Natural killer cell (primary cell): ENCODE measurements around the gene GBF1. TPM values are rescaled to one million over a fixed set of nuclear protein-coding genes. Genes with fewer than 3 reads are reported as not detected.

Experiments used
- ATAC-seq, 3 donors: fragments of 150-1000 bp in 2 of 3; fragments of 200-7000 bp in 1 of 3; cut with Tn5 transposase; 1 replicate in 1 of 3; 2 replicates in 2 of 3; pipeline ENCODE4 v1.10.0; 2021; ENCODE audit warnings: mild to moderate bottlenecking in 2 of 3, moderate library complexity in 2 of 3
- DNase-seq, 2 donors: peaks; one replicate each; pipeline versions ENCODE4 v3.0.0 to v3.0.0-alpha.2; 2013 to 2021; ENCODE audit warnings: mixed read lengths in 1 of 2
- H3K27ac ChIP-seq: one replicate; pipeline ENCODE4 v1.5.1; 2013; ENCODE audit warnings: mild to moderate bottlenecking, low read length
- H3K27me3 ChIP-seq: one replicate; pipeline ENCODE4 v1.6.1; 2013; ENCODE audit warnings: low read length; ENCODE audit not compliant: control insufficient read depth, insufficient read depth
- H3K36me3 ChIP-seq: one replicate; pipeline ENCODE4 v1.6.1; 2013; ENCODE audit warnings: low read length; ENCODE audit not compliant: control insufficient read depth, insufficient read depth
- H3K4me1 ChIP-seq: one replicate; pipeline ENCODE4 v1.6.1; 2013; ENCODE audit warnings: low read length; ENCODE audit not compliant: control insufficient read depth, insufficient read depth
- H3K4me3 ChIP-seq: one replicate; pipeline ENCODE4 v1.5.1; 2013; ENCODE audit warnings: low read length
- H3K9me3 ChIP-seq: one replicate; pipeline ENCODE4 v1.6.1; 2013; ENCODE audit warnings: low read length; ENCODE audit not compliant: control insufficient read depth, insufficient read depth
- H3K27ac Mint-ChIP-seq, 2 donors: one replicate each; pipeline ENCODE4 v1.8.0; 2022; ENCODE audit warnings: mild to moderate bottlenecking in 2 of 2, mixed read lengths in 2 of 2, moderate library complexity in 1 of 2
- H3K27me3 Mint-ChIP-seq, 2 donors: one replicate each; pipeline ENCODE4 v1.8.0; 2022; ENCODE audit warnings: low read depth in 2 of 2, mixed read lengths in 2 of 2
- H3K36me3 Mint-ChIP-seq: one replicate; pipeline ENCODE4 v1.8.0; 2022; ENCODE audit warnings: mixed read lengths
- H3K4me1 Mint-ChIP-seq, 2 donors: one replicate each; pipeline ENCODE4 v1.8.0; 2022; ENCODE audit warnings: mixed read lengths in 2 of 2
- H3K4me3 Mint-ChIP-seq: one replicate; pipeline ENCODE4 v1.8.0; 2022; ENCODE audit warnings: mild to moderate bottlenecking, moderate library complexity, mixed read lengths
- H3K9me3 Mint-ChIP-seq, 2 donors: one replicate each; pipeline ENCODE4 v1.8.0; 2022; ENCODE audit warnings: mixed read lengths in 2 of 2
- CTCF ChIP-seq: fragments of 200-600 bp; IDR thresholded peaks from one replicate; pipeline ENCODE4 v1.8.0; 2022; ENCODE audit warnings: antibody characterized with exemption
- WGBS: methylation state at CpG from one replicate; pipeline ENCODE4 v1.1.7; 2013; ENCODE audit warnings: missing lambda C conversion rate; ENCODE audit not compliant: insufficient coverage; 5-methylcytosine and 5-hydroxymethylcytosine counted together
- intact Hi-C: fragments of 100-400 bp; cut with micrococcal nuclease; formaldehyde crosslinking; loops from one replicate; pipeline ENCODE4 v1.14.2; 2022
- total RNA-seq, 4 donors: library from RNA; stranded (reverse); fragments of 120-200 nt in 1 of 4; gene quantifications; one replicate each; pipeline versions ENCODE4 v1.2.3 to v1.2.4, GENCODE V29; 2013 to 2022

GBF1 gene
- total RNA-seq, 3 donors from 2014 or later (not counting 1 experiment from before 2014, with no cell fraction given) = 48.2 to 52.5 (median 50.9) TPM

- H3K9me3 Mint-ChIP-seq = no peaks in the 10 kb centered on the region
- H3K9me3 ChIP-seq = no peaks in the 10 kb centered on the region
- H3K36me3 Mint-ChIP-seq = peaks cover 3% of the 10 kb centered on the region
- DNase-seq (no peak), ATAC-seq (no peak)
- intact Hi-C loops = no loop called here
- H3K4me3 Mint-ChIP-seq = no peak overlapping the region
- no peak overlapping the region for H3K27ac ChIP-seq
- no peaks in the 10 kb centered on the region for H3K27me3 Mint-ChIP-seq
- H3K27ac Mint-ChIP-seq = no peak overlapping the region
- H3K36me3 ChIP-seq = peaks cover 6% of the 10 kb centered on the region
- 91% methylated on average over 1 of the region's 1 CpG for WGBS
- no peak for TF ChIP-seq CTCF
- peaks cover 0 to 2% of the 10 kb centered on the region in 2 donors for H3K4me1 Mint-ChIP-seq
- no peaks in the 10 kb centered on the region for H3K27me3 ChIP-seq
- no peaks in the 10 kb centered on the region for H3K4me1 ChIP-seq
- no peak overlapping the region for H3K4me3 ChIP-seq
These were observed 9.1 kb downstream of the GBF1 start for GRCh38 chr10:102254426-102254825.

GRCh38 chr10:102255404-102255803 is 10.1 kb downstream of the GBF1 start:
- Mint-ChIP-seq H3K27ac (no peak overlapping the region), H3K4me3 (no peak overlapping the region), H3K9me3 (no peaks in the 10 kb centered on the region), H3K27me3 (no peaks in the 10 kb centered on the region), H3K36me3 (peaks cover 7% of the 10 kb centered on the region), H3K4me1 (peaks cover 0 to 4% of the 10 kb centered on the region in 2 donors)
- WGBS = 80% methylated on average over 1 of the region's 2 CpGs
- H3K27me3 ChIP-seq = no peaks in the 10 kb centered on the region
- no peak for TF ChIP-seq CTCF
- no peak for ATAC-seq
- no peak overlapping the region for H3K27ac ChIP-seq
- H3K4me1 ChIP-seq = no peaks in the 10 kb centered on the region
- intact Hi-C loops = no loop called here
- no peak overlapping the region for H3K4me3 ChIP-seq
- DNase-seq = no peak
- H3K36me3 ChIP-seq = peaks cover 11% of the 10 kb centered on the region
- H3K9me3 ChIP-seq = no peaks in the 10 kb centered on the region

- peaks cover 7% of the 10 kb centered on the region for H3K36me3 Mint-ChIP-seq
- peaks cover 36% of the 10 kb centered on the region for H3K36me3 ChIP-seq
- no peak overlapping the region for H3K27ac Mint-ChIP-seq
These were observed 15.9 kb downstream of the GBF1 start for GRCh38 chr10:102261196-102261595.

More at GRCh38 chr10:102261196-102261595, 15.9 kb downstream of the GBF1 start:
- Histone ChIP-seq H3K27ac (no peak overlapping the region), H3K27me3 (no peaks in the 10 kb centered on the region), H3K4me1 (no peaks in the 10 kb centered on the region), H3K9me3 (no peaks in the 10 kb centered on the region), H3K4me3 (no peak overlapping the region)
- ATAC-seq (no peak), DNase-seq (no peak)
- no peak for TF ChIP-seq CTCF
- H3K27me3 Mint-ChIP-seq = no peaks in the 10 kb centered on the region
- intact Hi-C loops = no loop called here
- H3K4me3 Mint-ChIP-seq = no peak overlapping the region
- H3K4me1 Mint-ChIP-seq = peaks cover 29 to 30% of the 10 kb centered on the region in 2 donors
- no peaks in the 10 kb centered on the region for H3K9me3 Mint-ChIP-seq
